ENCODE data around the gene BCL7A.
A peak's percentile ranks its signal among the peaks of the same experiment; 100 is the strongest.
"Not testable (repeated sequence)": the region's sequence is repeated elsewhere in the genome, so short reads cannot be mapped to it uniquely, and the experiment has no call there.

The BCL7A gene

DNA sequence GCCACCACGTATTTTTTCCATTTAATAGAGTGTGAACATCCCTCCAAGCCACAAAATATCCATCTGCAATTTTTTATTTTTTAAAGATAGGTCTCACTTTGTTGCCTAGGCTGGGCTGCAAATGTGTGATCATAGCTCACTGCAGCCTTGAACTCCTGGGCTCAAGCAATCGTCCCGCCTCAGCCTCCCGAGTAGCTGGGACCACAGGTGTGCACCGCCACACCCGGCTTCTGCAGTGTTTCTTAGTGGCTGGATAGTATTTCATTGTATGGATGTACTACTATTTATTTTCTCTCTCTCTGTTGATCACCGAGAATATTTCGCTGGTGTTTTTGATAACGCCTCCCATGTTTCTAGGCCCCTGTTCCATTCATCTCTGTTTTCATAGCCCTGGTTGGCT, 74.3 kb downstream of the BCL7A start:
- no peak for DNase-seq (ENCODE audit: low read depth)

DNA sequence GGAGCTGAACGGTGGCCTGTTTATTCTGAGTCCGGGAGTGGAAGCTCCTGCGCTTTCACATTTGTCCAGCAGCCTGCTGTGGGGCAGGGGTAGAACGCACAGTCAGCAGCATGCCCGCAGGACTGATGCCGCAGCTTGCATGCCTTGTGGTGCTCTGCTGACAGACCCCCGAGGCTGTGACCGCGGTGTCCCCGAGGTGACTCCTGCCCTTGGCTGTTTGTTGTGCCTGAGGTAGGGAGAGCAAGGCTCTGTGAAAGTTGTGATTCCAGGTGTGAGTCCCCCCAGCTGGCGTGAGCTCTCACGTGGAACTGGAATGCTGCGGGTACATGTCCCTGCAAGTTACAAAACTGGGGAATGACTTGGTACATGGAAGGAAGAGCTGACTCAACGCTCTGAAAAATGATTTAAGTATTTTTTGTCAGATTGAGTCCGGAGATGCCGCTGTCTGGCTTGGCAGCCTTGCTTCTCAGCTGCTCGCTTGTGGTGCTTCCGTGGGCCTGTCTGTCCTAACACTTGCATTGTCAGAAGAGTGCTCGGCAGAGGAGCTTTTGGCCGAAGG, 75.0 kb downstream of the BCL7A start:
- DNase-seq (ENCODE audit: low read depth), result no peak

DNA sequence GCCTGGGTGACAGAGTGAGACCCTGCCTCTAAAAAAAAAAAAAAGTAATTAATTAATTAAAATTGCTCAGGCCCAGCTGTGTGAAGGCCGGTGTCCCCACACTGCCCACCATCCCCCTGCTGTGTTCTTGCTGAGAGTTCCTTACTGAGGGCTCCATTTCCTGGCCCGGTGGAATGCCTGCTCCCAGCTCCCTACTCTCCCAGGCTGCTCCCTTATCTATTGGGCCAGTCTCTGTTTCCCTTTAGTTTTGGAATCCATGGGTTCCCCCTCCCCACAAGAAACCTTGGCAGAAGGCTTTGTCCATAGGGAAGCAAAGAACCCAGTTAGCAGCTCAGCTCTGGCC, 75.9 kb downstream of the BCL7A start:
- no peak for DNase-seq (ENCODE audit: low read depth)

DNA sequence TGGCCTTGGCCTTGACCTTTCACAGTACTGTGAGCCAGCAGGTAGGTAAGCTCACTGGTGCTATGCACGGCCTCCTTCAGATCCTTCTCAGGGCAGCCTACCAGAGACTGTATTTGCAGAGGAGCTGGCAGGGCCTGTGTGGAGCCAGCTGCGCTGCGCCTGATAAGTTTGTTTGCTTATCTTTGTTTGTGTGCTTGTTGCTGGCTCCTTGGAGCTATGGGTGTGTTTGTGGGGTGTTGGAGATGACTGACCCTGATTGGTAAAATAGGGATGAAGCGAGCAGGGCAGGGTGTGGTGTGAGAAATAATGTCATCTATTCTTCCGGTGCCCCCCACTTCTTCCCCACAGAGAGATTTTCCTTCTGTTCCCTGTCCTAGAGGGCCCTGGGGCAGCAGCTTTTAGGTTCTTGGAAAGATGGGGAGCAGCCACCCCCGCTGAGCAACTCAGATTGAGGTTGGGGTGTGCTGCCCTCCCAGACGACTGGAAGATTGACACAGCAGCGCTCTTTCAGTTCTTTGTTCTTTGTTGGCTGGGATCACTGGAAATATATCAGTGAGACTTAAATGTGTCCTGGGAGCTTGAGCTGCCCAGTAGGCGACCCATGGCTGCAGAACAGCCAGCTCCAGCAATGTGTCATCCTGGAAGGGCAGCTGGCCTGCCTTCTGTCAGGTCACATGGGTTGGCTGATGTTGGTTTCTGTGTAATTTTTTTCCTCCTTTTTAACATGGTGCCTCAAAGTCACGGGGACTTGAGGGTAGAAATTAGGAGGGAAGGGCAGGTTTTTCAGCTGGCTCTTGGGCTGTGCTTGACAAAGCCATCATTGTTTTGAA, 76.5 kb downstream of the BCL7A start:
- peak; percentile 44 for DNase-seq (ENCODE audit: low read depth)

DNA sequence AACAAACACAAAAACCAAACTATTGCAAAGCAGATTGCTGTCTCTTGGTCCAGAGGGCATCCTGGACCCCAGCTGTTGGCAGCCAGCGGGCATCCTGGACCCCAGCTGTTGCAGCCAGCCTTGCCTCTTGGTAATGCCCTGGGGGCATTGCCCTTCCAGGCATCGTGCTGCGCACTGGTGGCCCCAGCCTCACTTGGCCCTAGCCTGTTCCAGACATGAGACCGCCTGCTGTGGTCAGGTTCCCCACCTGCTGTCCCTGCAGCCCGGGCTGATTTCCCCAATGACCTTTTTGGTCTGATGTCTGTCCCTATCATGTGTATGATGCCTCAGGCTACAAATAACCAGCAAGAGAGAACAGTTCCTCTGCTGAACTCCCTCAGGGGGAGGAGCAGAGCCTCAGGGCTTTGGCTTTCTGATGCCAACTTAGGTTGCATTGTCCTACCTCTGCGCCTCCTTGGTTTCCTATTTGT, 77.6 kb downstream of the BCL7A start:
- no peak for DNase-seq (ENCODE audit: low read depth)

DNA sequence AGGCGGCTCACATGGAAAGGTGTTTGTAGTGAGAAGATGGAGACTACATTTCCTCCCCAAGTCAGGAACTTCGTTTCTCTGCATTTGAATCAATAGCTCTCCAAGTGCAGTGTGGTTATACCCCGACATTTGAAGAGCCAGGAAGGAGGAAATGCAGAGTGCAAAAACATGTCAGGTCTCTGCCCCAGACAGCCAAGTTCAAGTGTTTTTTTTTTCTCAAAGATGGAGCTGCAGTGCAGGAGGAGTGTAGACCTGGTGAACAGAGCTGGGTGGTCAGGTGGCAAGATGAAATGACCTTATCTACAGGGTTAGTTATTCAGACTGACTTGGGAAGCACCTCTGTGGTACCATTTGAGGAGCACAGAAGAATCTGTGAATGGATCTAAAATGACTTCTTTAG, 78.2 kb downstream of the BCL7A start:
- no peak for DNase-seq (ENCODE audit: low read depth)

DNA sequence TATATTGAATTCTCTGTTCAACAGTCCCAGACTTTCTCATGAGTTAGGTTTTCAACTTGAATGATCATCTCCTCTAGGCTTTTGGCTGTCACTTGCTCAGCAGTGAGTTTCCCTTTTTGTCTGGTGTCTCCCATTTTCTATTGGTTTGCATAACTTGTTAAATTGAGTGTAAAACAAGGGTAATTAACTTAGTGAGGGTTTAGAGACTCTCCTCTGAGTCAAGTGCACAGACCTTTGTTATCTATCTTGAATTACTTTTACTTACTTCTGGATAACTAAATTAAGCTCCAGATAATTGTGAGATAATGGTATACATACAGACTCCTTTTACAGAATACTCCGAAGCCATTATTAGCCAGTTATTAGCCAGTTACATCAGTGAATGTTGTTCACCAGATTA, 78.9 kb downstream of the BCL7A start:
- DNase-seq (ENCODE audit: low read depth), result no peak

DNA sequence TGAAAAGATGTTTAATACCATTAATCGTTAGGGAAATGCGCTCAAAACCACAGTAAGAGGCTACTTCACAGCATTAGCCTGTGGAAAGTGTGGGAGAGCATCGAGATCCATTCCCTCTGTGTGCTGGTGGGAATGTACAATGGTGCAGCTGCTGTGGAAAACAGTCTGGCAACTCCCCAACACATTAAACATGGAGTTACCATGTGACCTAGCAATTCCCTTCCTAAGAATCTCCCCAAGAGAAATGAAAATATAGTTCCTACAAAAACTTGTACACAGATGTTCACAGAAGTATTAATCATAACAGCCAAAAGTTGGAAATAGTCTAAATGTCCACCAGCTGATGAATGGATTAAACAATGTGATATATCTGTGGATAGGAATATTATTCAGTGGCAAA, 80.6 kb downstream of the BCL7A start:
- no peak for DNase-seq (ENCODE audit: low read depth)

DNA sequence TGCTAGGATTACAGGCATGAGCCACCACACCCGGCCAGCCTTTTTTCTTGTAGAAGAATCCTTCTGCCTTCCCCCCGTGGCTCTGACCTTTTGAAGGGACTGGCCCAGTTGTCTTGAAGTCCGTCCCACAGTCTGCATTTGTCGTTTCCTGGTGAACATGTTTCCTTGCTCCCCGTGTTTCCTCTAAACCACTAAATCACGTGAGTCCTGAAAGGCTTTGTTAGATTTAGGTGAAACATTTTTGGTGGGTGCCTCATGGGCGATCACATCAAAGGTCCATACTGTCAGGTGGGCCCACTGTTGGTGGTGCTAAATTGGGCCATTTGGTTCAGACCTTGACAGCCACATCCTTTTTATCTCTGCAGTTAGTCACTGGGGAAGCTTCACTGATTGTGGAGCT, 83.2 kb downstream of the BCL7A start:
- no peak for DNase-seq (ENCODE audit: low read depth)

DNA sequence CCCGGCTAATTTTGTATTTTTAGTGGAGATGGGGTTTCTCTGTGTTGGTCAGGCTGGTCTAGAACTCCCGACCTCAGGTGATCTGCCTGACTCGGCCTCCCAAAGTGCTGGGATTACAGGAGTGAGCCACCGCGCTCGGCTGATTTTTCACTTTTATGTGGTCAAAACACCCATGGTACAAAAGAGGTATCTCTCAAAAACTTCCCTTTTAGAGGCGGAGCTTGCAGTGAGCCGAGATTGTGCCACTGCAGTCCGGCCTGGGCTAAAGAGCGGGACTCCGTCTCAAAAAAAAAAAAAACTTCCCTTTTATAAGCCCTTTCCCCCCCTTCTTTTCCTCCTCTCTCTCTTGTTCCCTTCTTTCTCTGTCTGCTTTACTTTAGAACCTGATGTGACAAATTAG, 83.8 kb downstream of the BCL7A start:
- DNase-seq (ENCODE audit: low read depth), result not testable (repeated sequence)

DNA sequence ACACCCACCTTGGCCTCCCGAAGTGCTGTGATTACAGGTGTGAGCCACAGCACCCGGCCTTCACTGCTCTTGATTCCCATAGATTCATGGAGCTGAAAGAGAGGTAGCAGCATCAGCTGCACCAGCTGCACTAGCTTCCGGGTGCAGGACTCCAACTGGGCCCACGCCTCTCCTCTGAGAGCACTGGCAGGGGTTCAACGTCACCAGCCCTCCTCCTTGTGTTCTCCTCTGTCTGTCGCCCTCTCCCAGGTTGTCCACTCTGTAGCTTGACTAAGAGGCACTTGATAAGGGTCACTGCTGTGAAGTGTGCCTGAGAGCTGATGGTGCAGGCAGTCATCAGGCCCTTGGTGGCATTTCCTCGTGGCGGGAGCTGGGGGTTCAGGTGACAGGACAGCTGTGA, 85.2 kb downstream of the BCL7A start:
- no peak for DNase-seq (ENCODE audit: low read depth)

DNA sequence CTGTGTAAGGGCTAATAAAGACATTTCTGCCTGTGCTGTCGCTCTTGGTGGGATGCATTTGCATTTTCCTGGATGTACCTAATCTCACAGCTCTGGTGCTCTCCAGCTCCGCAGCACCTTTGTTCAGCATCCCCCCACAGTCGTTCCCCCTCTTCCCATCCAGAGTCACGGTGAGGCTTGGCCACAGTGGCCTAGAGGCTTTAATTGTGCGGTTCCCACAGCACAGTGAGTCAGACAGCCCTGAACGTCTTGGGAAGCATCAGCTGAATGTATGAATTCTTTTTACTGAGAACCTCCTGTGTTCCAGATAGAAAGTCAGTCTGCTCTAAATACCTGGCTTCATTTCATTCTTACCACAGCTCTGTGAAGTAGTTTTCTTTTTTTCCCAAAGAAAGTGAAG, 85.6 kb downstream of the BCL7A start:
- peak; percentile 88 for DNase-seq (ENCODE audit: low read depth)

DNA sequence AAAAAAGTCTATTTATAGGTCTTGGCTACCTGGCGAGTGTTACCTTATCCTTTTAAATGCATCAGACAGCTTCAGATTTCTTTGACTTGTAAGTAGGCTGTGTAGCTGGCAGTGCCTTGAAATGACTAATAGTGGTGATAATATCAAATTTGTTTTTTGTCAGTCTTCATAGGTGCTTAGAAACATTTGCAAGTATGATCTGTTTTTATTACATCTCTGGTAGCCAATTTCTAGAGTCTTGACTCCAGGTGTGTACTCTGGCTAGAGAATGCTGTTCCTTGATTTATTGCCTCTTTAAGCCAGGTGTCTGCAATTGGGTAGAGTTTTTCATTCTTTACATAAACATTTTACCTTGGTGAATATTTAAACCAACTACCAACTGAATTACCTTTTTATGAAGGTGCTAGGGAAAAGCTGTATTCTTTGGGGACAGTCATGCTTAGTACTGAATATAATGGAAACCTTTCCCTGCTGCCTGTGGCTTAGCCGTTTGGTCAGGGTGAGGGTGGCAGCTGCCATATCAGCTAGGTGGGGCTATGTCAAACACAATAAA, 89.5 kb downstream of the BCL7A start:
- peak; percentile 32 for DNase-seq (ENCODE audit: low read depth)

All from ELR (cell line).